GM12874 (cell line): ENCODE results near the gene CTTNBP2.

Source experiments
- TF ChIP-seq, protein P1 (sequence below): IDR thresholded peaks from 2 replicates; pipeline ENCODE4 v1.5.1; 2011; ENCODE audit warnings: low read depth, mild to moderate bottlenecking, control low read depth, low read length, moderate library complexity; ENCODE audit not compliant: insufficient read depth

Gene CTTNBP2

DNA sequence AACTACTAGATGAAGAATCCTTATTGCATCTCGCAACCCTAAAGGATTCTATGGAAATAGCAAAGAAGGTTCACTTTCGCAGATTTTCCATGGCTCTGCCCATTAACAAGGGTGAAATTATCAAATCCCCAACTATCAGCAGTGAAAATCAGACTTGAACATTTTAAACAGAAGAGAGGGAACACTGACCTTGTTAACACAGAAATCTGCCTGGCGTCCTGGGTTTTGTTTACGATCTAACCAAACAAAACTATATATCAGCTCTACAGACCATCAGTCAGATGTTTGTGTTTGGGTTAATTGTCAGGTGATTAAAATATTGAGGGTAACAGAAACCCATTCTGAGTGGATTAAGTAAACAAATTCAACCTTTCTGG, 1.9 kb downstream of the CTTNBP2 start:
- TF ChIP-seq, protein P1, sequence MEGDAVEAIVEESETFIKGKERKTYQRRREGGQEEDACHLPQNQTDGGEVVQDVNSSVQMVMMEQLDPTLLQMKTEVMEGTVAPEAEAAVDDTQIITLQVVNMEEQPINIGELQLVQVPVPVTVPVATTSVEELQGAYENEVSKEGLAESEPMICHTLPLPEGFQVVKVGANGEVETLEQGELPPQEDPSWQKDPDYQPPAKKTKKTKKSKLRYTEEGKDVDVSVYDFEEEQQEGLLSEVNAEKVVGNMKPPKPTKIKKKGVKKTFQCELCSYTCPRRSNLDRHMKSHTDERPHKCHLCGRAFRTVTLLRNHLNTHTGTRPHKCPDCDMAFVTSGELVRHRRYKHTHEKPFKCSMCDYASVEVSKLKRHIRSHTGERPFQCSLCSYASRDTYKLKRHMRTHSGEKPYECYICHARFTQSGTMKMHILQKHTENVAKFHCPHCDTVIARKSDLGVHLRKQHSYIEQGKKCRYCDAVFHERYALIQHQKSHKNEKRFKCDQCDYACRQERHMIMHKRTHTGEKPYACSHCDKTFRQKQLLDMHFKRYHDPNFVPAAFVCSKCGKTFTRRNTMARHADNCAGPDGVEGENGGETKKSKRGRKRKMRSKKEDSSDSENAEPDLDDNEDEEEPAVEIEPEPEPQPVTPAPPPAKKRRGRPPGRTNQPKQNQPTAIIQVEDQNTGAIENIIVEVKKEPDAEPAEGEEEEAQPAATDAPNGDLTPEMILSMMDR = no peak

DNA sequence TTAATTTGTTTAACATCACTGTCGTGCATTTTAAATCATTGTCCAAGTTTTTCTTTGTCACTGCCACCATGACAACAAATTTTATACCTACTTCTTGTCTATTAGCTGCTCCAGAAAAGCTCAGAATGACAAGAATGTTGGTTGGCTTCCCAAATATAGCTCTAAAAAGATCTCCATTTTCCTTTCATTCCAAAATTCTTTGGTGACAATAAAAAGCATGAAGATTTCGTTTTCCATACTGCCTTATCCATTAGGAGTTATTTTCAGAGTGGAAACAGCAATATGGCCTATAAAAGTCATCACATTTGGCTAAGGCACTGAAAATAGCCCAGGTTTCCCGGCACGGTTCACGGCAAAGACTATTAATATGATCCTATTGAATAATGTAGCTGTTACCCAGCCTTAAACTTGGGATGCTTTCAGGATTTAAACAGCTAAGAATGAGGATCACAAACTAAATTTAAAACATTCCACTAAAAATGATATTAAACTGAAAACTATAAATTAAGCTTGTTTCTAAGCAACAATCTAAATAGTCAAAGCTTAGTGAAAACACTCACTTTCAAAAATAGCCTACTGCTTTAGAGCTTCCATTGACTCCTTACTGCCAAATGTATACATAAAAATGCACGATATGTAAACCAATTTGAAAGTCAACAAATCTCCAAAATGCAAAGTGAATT, 2.7 kb downstream of the CTTNBP2 start:
- TF ChIP-seq, protein P1 = no peak

DNA sequence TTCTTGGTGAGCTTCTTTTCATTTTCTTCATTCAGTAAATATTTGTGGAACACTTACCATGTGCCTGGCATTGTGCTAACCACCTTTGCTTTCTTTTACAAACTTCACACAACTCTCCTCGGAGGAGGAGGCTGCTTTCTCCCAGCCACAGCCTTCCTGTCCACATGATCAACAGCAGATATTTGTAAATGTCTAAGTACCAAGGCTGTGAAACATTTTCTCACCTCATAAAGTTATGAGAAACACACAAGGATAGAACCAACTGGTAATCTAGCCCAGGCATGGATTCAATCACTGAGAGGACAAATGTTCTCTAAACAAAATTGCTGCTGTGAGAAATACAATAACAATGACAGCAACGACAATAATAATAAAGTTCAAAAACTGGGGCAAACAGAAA, 3.9 kb downstream of the CTTNBP2 start:
- TF ChIP-seq, protein P1 = no peak

DNA sequence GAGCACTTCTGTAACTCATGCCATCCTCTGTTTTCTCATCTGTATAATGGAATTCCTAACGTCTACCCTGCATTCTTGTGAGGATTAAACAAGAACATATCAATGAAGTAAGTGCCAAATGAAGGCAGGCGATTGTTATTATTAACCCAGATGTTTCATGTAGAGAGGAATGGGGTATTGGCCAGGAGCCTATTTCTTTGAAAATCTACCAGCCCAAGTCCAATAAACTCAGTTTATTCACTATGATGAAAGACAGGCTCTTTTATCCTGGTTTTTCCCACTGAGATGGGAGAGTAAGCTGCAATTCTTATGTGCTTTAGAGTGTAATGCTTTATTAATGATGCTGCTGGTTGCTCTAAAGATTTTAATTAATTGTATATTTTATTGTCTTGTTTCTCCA, 9.6 kb downstream of the CTTNBP2 start:
- TF ChIP-seq, protein P1 = no peak

DNA sequence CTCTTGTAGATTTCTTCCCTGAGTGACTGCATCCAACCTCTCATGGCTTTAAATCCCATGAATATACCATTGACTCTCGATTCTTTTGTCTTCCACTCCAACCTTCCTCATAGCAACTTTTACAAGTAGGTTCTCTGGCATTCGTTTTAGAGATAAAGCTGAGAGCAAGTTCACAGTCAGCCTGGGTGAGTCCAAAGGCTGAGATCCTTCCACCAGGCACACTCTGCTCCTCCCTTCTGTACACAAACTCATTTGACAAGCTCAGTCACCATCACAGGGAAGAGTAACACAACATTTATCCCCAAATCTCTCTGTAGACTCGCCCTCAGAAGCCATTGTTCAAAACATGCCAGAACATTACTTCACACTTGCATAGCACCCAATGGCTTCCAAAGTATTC, 10.9 kb downstream of the CTTNBP2 start:
- TF ChIP-seq, protein P1 = no peak

DNA sequence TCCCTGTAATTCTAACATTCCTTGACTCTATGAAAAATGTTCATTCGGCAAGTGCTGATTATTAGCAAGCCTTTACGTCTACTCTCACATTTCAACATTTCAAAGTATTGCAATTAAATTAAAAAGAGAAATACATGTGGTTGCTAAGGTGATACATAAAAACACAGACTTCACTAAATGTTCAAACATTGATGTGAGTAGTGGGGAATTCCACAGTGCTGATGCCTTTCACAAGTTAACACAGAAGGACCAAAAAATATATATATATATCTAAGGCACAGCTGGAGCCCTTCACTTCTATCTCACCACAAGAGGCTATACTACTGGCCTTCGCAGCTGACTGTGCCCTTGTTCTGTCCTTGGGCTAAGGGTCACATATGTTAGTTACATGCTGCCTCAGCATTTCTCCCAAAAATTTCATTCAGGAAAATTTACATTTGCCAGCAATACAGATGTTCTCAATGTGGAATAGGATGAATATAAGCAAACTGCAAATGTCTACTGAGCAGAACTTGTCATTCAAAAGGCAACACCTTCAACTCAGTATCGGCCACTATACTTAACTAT, 13.9 kb downstream of the CTTNBP2 start:
- TF ChIP-seq, protein P1 = no peak

DNA sequence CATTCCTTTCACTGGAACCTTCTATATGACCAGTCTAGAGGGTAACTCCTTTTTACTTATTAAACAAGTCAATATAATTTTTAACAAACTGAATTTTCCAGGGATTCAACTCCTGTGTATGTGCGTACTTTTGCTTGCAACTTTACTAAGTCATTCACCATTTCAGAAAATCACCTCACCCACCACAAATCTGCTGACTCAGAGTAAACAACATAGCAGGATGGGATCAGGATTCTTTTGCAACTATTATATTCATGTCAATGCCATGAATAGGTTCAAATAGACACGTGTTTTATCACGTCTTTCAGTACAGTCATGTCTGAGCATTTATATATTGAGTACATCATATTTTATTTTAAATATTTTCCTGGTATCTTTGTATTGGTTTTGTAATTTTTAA, 14.5 kb downstream of the CTTNBP2 start:
- TF ChIP-seq, protein P1 = no peak
